GM18507 (cell line): ENCODE results near the gene CAAP1.
A peak's percentile ranks its signal among the peaks of the same experiment; 100 is the strongest.
"Not testable (repeated sequence)": the region's sequence is repeated elsewhere in the genome, so short reads cannot be mapped to it uniquely, and the experiment has no call there.

Experiments
- DNase-seq: peaks from one replicate; pipeline ENCODE4 v3.0.0; 2011; ENCODE audit warnings: low read depth; ENCODE audit not compliant: insufficient read length; ENCODE audit errors: extremely low spot score
- FAIRE-seq: peaks from 2 replicates; lab custom pipeline; 2011; peaks lifted over from hg19 to GRCh38; lab: Jason Lieb, UNC

CAAP1 gene

GRCh38 chr9:26856413-26857032 lies 36.1 kb downstream of the CAAP1 start:
- peak; percentile 26 for FAIRE-seq
- DNase-seq = no peak

GRCh38 chr9:26850995-26851394 lies 41.6 kb downstream of the CAAP1 start:
- FAIRE-seq = peak; percentile 26
- DNase-seq = no peak

GRCh38 chr9:26833792-26834191 lies 58.8 kb downstream of the CAAP1 start:
- DNase-seq (no peak), FAIRE-seq (no peak)

- not testable (repeated sequence) for FAIRE-seq, DNase-seq
Observed at GRCh38 chr9:26828391-26828955, 64.1 kb downstream of the CAAP1 start.

GRCh38 chr9:26814799-26815198 lies 77.8 kb downstream of the CAAP1 start:
- DNase-seq (no peak), FAIRE-seq (no peak)

GRCh38 chr9:26813247-26813646 lies 79.4 kb downstream of the CAAP1 start:
- FAIRE-seq (no peak), DNase-seq (no peak)

GRCh38 chr9:26812217-26812616 lies 80.4 kb downstream of the CAAP1 start:
- DNase-seq (no peak), FAIRE-seq (peak; percentile 45)

- DNase-seq (no peak), FAIRE-seq (no peak)
Observed at GRCh38 chr9:26811106-26811505, 81.5 kb downstream of the CAAP1 start.

- DNase-seq = no peak
- no peak for FAIRE-seq
Observed at GRCh38 chr9:26809795-26810194, 82.8 kb downstream of the CAAP1 start.

GRCh38 chr9:26807161-26807560 lies 85.4 kb downstream of the CAAP1 start:
- DNase-seq (no peak), FAIRE-seq (no peak)

- FAIRE-seq = no peak
- no peak for DNase-seq
Observed at GRCh38 chr9:26802921-26803320, 89.7 kb downstream of the CAAP1 start.

- FAIRE-seq (no peak), DNase-seq (no peak)
Observed at GRCh38 chr9:26801772-26802171, 90.8 kb downstream of the CAAP1 start.

GRCh38 chr9:26800322-26800721 lies 92.3 kb downstream of the CAAP1 start:
- no peak for DNase-seq
- no peak for FAIRE-seq

- FAIRE-seq (no peak), DNase-seq (no peak)
Observed at GRCh38 chr9:26791274-26791673, 101.3 kb downstream of the CAAP1 start.
